GM21825 (cell line): ENCODE results near the gene ADGRD2.

Experiments used
- ATAC-seq: cut with Tn5 transposase; IDR thresholded peaks from one replicate; pipeline ENCODE4 v1.9.1; 2021; ENCODE audit warnings: mild to moderate bottlenecking, moderate library complexity; ENCODE audit not compliant: unreplicated experiment

Gene ADGRD2

DNA sequence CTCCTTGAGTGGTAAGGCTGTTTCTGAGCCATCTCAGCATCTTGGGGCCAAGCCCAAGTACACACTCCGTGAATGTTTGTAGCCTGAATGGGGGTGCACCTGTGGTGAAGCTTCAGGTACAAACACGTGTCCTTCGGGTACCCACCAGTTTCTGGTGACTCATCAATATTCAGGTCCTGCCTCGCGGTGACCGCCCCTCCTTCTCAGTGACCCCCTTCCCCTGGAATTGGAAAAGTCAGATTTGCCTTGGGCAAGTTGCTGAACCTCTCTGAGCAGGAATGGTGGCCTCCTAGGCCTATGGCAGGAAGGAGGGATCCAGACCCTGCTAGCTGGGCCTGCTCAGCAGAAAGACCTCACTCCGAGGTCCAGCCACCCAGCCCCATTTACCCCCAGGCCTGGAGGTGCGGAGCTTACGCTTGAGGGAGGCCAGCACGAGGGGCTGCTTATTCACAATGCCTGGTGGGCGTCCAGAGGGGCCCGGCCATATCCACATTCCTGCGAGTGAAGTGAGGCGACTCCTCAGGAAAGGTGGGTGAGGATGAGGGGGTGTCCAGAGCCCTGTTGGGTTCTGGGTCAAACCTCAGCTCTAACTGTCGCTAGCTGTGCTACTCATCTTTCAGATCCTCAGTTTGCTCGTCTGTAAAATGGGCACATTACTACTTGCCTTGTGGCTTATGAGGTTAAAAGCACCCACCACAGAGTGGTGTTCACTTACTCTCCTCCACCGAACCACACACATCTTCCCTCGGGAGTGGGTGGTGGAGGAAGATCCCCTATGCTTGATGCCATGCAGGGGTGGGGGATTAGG lies 7.0 kb downstream of the ADGRD2 start:
- no peak for ATAC-seq

DNA sequence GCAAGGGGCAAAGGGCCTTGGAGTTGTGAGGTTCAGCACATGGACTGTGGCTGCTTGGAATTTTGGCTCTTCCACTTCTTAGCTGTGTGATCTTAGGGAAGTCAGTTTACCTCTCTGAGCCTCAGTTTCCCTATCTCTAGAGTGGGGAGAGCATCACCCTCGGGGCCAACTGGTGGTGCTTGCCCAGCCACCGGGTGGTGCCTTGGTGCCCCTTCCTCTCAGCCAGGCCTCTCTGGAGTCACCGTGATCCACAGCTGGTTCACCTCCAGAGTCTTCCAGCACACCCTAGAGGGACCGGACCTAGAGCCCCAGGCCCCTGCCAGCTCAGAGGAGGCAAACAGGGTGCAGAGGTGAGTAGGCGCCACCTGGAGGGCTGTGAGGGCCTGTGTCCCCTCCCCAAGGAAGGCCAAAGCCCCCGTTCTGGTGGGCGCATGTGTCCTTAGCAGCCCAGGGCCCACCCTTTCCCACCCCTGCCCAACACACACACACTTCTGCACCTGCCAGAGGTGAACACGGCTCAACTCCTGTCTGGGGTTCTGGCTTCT lies 7.7 kb downstream of the ADGRD2 start:
- no peak for ATAC-seq

- ATAC-seq = no peak
Observed at GRCh38 chr9:124458441-124458840, 8.2 kb downstream of the ADGRD2 start.

- ATAC-seq = no peak
Observed at GRCh38 chr9:124462739-124463138, 12.5 kb downstream of the ADGRD2 start.

DNA sequence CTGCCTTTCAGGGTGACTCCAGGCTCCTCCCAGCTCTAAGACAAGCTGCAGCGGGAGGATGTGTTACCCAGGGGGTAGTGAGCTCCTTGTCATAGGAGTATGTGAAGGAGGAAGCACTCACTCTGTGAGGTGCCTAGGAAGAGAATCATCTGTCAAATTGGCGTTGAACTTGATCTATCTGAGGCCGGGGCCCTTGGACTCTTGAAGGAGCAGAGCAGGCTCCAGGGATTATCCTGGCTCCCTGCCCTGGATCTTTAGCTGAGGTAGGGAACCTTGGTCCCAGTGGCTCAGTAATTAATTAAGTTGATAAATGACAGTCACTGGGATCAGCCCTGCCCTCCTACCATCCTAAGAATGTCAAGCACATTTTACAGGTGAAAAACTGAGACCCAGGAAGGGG lies 15.5 kb downstream of the ADGRD2 start:
- ATAC-seq = no peak

DNA sequence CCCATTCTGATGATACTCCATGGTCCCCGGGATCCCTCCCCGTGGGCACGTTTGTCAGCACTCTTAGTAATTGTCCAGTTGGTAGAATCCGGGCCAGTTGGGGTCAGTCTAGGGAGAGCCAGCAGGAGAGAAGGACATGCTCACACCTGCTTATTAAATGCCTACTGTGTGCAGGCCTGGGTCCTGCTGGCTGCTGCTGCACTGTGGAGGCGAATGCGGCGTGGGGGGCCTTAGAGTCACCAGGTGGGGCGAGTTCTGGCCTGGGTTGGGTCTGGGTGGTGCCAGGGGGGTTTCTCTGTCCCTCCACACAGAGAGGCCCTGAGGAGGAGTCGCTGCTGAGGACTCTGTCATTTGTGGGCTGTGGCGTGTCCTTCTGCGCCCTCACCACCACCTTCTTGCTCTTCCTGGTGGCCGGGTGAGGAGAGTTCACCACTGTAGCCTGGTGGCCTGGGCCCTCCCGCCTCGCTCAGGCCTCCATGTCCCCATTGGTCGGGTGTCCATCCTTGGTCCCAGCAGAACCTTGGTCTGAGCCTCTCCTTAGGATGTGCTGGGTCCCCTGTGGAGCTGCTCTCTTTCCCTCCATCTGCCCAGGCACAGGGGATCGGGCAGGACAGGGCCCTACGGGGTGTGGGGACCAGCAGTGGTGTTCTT lies 17.3 kb downstream of the ADGRD2 start:
- ATAC-seq = no peak

GRCh38 chr9:124468061-124468740 lies 17.9 kb downstream of the ADGRD2 start:
- no peak for ATAC-seq

- ATAC-seq = no peak
Observed at GRCh38 chr9:124469011-124469832, 19.0 kb downstream of the ADGRD2 start.

DNA sequence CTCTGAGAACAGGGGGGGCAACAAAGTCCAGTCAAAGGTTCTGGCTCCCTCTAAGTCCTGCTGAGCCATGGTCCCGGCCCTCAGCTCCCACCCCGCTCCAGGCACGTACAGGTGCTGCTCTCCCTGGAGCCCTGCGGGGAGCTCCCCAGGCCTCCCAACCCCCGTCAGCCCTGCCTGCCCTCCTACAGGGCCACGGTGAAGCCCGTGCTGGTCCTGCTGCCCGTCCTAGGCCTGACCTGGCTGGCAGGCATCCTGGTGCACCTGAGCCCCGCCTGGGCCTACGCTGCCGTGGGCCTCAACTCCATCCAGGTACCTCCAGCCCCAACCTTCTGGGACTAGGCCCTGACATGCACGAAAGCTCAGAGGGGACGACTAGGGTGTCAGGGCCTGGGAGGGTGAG lies 20.1 kb downstream of the ADGRD2 start:
- no peak for ATAC-seq

DNA sequence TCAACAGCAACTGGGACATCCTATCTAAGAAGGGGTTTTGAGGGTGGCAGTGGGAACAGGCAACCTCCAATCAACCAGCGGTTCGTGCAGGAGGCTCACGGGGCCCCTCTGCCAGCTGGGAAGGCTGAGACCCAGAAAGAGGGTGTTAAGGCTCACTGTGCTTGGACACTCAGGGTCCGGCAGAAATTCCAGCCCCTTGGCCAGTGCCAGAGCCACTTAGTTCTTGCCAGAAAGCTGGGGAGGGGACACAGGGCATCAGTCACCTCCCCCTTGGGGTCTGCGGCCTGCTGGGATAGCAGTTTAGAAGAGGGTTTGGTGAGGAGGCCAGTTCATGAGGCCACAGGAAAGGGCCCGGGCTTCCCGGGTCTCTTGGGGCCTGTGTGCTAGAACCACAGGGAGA lies 20.5 kb downstream of the ADGRD2 start:
- no peak for ATAC-seq

GRCh38 chr9:124471761-124472160 lies 21.5 kb downstream of the ADGRD2 start:
- no peak for ATAC-seq

GRCh38 chr9:124472770-124473169 lies 22.5 kb downstream of the ADGRD2 start:
- no peak for ATAC-seq

DNA sequence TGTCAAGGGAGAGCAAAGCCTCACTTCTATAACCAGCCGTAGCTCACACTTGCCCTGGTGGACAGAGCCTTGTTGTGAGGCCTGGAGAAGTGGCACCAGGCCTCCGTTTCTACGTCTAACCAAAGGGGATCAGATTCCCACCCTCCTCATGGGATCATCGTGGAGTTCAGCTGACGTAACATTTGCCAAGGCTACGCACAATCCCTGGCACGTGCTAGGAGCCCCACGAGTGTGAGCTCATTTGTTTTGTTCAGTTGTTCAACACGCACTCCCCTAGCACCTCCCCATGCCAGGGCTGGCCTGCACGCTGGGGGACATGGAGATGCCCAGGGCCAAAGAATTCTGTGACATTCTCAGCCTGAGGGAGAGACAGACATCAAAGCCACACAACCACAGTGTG lies 23.1 kb downstream of the ADGRD2 start:
- ATAC-seq = no peak

DNA sequence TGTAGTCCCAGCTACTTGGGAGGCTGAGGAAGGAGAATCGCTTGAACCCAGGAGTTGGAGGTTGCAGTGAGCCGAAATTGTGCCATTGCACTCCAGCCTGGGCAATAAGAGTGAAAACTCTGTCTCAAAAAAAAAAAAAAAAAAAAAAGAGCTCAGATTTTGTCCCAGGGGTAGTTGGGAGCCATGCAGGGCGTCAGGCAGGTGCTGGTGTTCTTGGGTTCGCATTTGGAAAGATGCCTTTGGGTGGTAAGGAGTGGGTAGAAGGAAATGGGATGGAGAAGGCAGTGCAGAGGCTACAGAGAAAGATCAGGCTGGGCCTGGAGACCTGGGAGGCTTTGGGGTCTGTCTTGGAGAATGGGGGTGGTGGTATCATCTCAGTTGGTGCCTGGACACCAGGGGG lies 23.9 kb downstream of the ADGRD2 start:
- ATAC-seq = no peak

GRCh38 chr9:124475158-124475867 lies 25.1 kb downstream of the ADGRD2 start:
- ATAC-seq = no peak

DNA sequence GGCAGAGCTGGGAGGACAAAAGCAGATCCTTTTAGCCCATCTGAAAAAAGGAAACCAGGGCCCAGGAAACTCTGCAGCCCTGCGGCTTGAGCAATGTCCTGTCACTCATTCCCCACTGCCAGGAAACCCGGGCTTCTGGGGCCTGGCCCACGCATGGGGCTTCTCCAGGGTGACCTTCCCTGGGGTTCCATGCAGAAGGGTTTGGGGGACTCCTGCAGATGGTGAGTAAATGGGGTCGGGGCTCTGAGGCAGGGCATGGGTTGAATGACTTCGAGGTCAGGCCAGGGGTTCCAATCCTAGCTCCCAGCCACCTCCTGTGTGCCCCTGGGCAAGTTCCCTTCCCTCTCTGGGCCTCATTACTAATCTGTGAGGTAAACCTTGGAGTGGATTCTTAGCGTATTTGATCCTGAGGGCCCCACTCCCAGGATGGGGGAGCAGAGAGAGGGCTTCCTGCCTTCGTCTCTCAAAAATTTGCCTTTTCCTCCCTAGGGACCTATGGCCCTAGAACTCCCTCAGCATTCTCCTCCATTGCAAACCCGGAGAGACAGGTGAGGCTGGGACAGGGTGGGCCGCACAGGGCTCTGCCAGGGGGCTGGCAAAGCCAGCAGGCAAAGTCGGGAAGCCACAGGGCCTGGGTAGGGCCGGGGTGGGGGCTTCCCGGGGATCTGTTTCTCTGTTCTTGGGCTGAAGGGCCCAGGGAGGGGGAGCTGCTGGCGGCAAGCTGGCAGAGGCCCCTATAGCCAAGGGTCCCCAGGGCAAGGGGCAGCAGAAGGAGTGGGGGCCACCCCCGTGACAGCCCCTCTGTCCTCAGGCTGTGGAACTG lies 25.8 kb downstream of the ADGRD2 start:
- ATAC-seq = no peak

DNA sequence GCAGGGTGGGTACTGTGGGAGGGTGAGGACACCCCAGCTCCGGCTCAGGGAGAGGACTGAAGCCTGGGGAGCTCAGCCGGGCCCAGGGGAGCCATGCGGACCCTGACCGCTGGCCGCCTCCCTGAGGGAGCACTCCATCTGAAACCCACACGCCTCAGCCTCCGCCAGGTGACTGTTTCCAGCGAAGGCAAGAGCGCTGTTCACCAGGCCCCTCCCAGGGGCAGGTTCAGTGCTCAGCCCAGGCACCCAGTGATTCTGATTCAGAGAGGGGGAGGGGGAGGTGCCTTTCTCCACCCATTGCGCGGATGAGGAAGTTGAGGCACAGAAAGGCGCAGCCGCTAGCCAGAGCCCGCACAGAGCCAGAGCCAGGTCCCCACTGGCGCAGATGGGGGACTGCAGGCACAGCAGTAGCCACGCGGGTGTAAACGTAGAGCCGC lies 27.0 kb downstream of the ADGRD2 start:
- ATAC-seq = no peak

GRCh38 chr9:124477648-124478285 lies 27.5 kb downstream of the ADGRD2 start:
- no peak for ATAC-seq

DNA sequence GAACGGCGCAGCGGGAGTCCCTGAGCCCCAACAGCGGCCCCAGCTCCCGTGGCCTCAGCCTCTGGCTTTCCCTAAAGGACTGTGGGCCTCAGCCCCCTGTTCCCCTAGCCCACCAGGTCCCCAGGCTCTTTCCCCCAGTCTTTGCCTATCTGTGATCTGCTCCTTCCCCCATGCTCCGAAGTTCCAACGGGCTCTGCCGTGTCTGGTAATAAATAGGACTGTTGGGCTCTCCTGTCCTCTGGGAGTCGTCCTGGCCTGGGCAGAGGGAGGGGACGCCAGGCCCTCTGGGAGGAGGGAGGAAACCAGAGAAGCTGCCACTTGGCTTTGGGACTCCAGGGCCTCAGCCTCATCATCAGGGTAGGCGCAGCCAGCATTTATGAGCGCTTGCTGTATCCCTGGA lies 28.1 kb downstream of the ADGRD2 start:
- ATAC-seq = no peak
